Ascending aorta (tissue), 2 donors: ENCODE results near the gene THSD7B. TPM values are rescaled to one million over a fixed set of nuclear protein-coding genes. Genes with fewer than 3 reads are reported as not detected.

Source experiments
- DNase-seq, 2 donors: peaks; one replicate each; pipeline ENCODE4 v3.0.0-alpha.2; 2019; ENCODE audit warnings: low spot score in 2 of 2
- H3K27ac ChIP-seq, 2 donors: fragments of 200-600 bp; sonication (generic); one replicate each; pipeline ENCODE4 v1.5.1; 2016 to 2017; ENCODE audit warnings: mild to moderate bottlenecking in 1 of 2
- H3K27me3 ChIP-seq: fragments of 200-600 bp; sonication (generic); one replicate; pipeline ENCODE4 v1.5.1; 2017
- H3K36me3 ChIP-seq, 2 donors: fragments of 200-600 bp; sonication (generic); one replicate each; pipeline ENCODE4 v1.5.1; 2016
- H3K4me1 ChIP-seq, 2 donors: fragments of 200-600 bp; sonication (generic); one replicate each; pipeline ENCODE4 v1.5.1; 2016 to 2017; ENCODE audit warnings: mild to moderate bottlenecking in 1 of 2
- H3K4me3 ChIP-seq, 2 donors: fragments of 200-600 bp; sonication (generic); one replicate each; pipeline ENCODE4 v1.5.1; 2016 to 2017; ENCODE audit warnings: mild to moderate bottlenecking in 1 of 2
- H3K9me3 ChIP-seq, 2 donors: fragments of 200-600 bp; sonication (generic); one replicate each; pipeline ENCODE4 v1.5.1; 2016
- intact Hi-C: fragments of 100-400 bp; cut with DNase I; formaldehyde crosslinking; loops from one replicate; pipeline ENCODE4 v1.15.1; 2023
- total RNA-seq: library from RNA; depleted of rRNA; stranded (reverse); fragments of >200 nt; gene quantifications from one replicate; pipeline ENCODE4 v1.1.0, GENCODE V29; 2016
- TF ChIP-seq, protein P1 (sequence below), 3 experiments: fragments of 200-600 bp in 2 of 3; fragments of 450-650 bp in 1 of 3; sonication (generic) in 2 of 3; IDR thresholded peaks; one replicate each; pipeline ENCODE4 v1.5.1; 2016 to 2019; ENCODE audit warnings: antibody characterized with exemption in 3 of 3, mild to moderate bottlenecking in 1 of 3, moderate library complexity in 1 of 3

Gene THSD7B
- total RNA-seq, 1 donor from 2014 or later = not detected

DNA sequence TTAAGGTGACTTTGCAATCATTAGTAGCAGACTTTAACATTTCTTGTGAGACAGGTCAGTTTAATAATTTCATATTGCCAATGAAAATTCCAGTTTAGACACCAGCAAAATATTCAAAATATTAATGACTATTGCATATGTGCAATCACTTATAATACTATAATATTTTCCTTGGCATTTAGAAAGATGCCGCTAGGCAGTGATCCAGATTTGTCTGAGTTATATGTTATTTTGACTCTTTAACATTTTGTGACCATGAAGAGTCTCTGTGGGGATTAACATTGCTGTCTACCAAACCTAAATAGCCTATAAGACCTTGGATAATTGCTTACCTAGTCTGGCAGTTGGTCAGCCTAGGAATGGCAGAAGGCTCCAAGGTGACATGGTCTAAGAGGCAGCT, 389.6 kb downstream of the THSD7B start:
- intact Hi-C loops = no loop called here
- Histone ChIP-seq H3K4me1 (no peaks in the 10 kb centered on the region), H3K27me3 (no peaks in the 10 kb centered on the region), H3K9me3 (no peaks in the 10 kb centered on the region), H3K36me3 (no peaks in the 10 kb centered on the region), H3K4me3 (no peak overlapping the region), H3K27ac (no peak overlapping the region)
- TF ChIP-seq, protein P1, sequence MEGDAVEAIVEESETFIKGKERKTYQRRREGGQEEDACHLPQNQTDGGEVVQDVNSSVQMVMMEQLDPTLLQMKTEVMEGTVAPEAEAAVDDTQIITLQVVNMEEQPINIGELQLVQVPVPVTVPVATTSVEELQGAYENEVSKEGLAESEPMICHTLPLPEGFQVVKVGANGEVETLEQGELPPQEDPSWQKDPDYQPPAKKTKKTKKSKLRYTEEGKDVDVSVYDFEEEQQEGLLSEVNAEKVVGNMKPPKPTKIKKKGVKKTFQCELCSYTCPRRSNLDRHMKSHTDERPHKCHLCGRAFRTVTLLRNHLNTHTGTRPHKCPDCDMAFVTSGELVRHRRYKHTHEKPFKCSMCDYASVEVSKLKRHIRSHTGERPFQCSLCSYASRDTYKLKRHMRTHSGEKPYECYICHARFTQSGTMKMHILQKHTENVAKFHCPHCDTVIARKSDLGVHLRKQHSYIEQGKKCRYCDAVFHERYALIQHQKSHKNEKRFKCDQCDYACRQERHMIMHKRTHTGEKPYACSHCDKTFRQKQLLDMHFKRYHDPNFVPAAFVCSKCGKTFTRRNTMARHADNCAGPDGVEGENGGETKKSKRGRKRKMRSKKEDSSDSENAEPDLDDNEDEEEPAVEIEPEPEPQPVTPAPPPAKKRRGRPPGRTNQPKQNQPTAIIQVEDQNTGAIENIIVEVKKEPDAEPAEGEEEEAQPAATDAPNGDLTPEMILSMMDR (IDR thresholded peaks at IDR 0.05) = no peak
- DNase-seq = no peak

DNA sequence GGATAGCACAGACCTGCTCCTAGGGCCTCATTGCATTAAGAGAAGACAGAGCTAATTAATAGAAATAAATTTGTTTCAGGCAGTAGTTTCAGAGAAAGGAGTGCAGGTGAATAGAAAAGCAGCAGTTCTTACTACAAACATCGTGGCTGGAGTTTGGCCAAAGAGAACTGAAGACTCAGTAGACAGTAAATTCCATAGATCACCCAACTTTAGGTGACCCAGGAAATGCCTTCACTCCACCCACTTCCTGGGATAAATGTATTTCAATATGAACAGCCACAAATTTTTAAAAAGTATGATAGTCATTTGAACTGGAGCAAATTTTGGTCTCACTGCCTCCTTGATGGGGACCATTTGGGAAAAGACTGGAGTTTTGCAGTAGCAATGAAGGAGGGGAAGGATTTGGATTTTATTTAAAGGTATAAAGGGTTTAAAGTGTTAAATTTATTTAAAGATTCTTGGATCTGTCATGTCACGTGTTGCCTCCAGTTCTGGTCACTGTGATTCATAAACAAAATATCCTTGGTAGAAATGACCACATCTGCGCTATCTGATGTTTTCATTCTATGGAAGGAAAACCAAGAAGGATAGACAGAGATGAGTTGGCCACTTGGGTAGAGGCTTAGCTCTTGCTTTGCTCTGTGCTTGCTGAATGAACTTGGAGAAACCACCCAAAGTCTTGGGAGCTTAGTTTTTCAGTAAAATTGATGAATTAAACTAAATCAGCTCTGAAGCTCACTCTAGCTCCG, 390.2 kb downstream of the THSD7B start:
- Histone ChIP-seq H3K4me3 (no peak overlapping the region), H3K27ac (no peak overlapping the region), H3K4me1 (no peaks in the 10 kb centered on the region), H3K36me3 (no peaks in the 10 kb centered on the region), H3K9me3 (no peaks in the 10 kb centered on the region), H3K27me3 (no peaks in the 10 kb centered on the region)
- intact Hi-C loops = no loop called here
- TF ChIP-seq, protein P1 (IDR thresholded peaks at IDR 0.05) = no peak
- DNase-seq = no peak

DNA sequence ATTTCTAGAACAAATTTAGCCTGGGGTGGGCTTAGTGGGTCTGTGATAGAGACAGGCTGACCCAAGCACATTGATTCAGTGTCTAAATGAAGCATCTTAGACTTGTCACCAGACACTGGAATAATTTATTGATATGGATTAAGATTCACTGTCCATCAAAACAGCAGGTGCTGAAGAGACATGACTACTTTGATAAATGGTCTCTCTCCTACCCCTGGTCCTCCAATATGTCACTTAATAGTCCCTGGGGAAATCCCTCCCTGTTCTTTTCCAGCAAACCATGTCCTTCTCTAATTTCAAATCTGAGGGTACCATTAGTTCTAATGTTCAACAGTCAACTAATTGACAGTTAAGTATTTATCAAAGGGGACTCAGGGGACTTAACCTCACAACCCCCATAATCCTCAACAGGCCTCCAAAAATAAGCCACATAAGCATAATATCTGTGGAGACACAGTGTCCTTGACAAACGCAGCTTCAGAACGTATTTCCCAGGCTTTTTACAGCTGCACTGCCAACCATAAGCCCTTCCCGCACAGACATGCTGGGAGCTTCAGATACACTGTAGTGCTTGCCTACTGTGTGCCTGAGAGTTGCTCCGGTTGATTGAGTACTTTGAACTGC, 391.0 kb downstream of the THSD7B start:
- no peak for DNase-seq
- TF ChIP-seq, protein P1 (IDR thresholded peaks at IDR 0.05) = no peak
- Histone ChIP-seq H3K4me3 (no peak overlapping the region), H3K9me3 (no peaks in the 10 kb centered on the region), H3K27me3 (no peaks in the 10 kb centered on the region), H3K4me1 (no peaks in the 10 kb centered on the region), H3K36me3 (no peaks in the 10 kb centered on the region), H3K27ac (no peak overlapping the region)
- intact Hi-C loops = no loop called here

DNA sequence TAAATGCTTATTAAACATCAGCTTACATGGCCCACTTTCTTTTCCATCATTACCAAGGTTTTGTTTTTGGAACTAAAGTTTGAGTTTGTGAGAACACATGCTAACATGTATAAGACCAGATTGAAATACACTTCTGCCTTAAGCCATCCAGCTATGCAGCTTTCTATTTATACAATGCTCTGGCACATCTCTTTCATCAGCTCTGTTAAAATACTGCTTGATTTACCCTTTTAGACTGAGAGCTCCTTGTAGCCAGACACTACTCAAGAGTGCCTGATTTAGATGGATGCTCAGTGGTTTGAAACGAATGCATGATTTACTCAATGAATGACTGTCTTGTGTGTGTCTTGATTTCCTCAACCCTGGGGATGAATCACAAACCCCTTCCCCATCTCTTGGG, 392.5 kb downstream of the THSD7B start:
- TF ChIP-seq, protein P1 (IDR thresholded peaks at IDR 0.05) = no peak

DNA sequence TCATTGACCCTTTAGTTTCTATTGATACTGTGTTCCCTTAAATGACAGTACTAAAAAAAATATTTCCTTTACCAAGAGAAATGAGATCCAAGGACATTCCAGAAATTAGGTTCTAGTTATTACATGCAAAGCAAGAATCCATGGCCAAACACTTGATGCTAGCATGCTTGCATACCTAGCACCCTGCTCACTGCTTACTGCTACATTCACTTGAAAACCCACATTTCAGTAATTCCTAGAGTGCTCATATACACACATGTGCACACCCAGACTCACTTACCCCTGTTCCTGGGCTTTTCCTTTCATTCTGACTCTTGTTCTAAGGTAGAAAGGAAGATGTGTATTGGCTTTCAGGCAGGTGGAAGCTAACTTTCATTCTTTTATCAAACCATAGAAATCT, 395.9 kb downstream of the THSD7B start:
- Histone ChIP-seq H3K4me1 (no peaks in the 10 kb centered on the region), H3K27ac (no peak overlapping the region), H3K27me3 (no peaks in the 10 kb centered on the region), H3K4me3 (no peak overlapping the region), H3K36me3 (no peaks in the 10 kb centered on the region), H3K9me3 (no peaks in the 10 kb centered on the region)
- DNase-seq = no peak
- TF ChIP-seq, protein P1 (IDR thresholded peaks at IDR 0.05) = no peak
- intact Hi-C loops = no loop called here

More for the DNA sequence above, 392.5 kb downstream of the THSD7B start:
- DNase-seq = no peak
- Histone ChIP-seq H3K9me3 (no peaks in the 10 kb centered on the region), H3K36me3 (no peaks in the 10 kb centered on the region), H3K27me3 (no peaks in the 10 kb centered on the region), H3K27ac (no peak overlapping the region), H3K4me3 (no peak overlapping the region), H3K4me1 (no peaks in the 10 kb centered on the region)
- intact Hi-C loops = no loop called here
